ENCODE data around the gene INPPL1.
A peak's percentile ranks its signal among the peaks of the same experiment; 100 is the strongest.

Gene INPPL1

GRCh38 chr11:72232260-72233055, 7.9 kb downstream of the INPPL1 start:
- DNase-seq (ENCODE audit: low read depth in 2 of 2) = no peak

DNA sequence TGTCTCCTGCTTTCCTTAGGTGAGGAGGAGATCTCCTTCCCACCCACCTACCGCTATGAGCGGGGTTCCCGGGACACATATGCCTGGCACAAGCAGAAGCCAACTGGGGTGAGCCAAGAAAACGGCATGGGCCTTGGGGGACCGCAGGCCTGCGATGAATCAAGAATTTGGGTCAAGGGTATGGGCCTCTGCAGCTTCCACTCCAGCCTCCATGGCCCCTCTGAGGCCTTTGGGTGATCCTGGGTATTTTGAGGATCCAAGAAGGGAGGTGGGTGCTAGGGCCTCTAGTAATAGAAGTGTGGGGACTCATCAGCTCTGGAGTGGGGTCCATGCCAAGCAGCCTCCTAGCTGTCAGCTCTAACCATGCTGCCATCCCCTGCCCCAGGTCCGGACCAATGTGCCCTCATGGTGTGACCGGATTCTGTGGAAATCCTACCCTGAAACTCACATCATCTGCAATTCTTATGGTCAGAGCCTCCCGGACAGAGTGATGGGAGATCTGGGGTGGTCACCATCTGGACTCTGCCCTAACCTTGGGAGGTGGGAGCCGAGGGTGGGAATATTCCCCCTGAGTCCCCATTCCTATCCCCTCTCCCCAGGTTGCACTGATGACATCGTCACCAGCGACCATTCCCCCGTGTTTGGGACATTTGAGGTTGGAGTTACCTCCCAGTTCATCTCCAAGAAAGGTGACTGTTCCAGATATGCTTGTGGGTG, 8.6 kb downstream of the INPPL1 start:
- DNase-seq (ENCODE audit: low read depth in 2 of 2) = no peak

GRCh38 chr11:72233773-72234513, 9.4 kb downstream of the INPPL1 start:
- DNase-seq (ENCODE audit: low read depth in 2 of 2) = no peak

GRCh38 chr11:72234514-72234830, 9.9 kb downstream of the INPPL1 start:
- DNase-seq (ENCODE audit: low read depth in 2 of 2) = no peak

DNA sequence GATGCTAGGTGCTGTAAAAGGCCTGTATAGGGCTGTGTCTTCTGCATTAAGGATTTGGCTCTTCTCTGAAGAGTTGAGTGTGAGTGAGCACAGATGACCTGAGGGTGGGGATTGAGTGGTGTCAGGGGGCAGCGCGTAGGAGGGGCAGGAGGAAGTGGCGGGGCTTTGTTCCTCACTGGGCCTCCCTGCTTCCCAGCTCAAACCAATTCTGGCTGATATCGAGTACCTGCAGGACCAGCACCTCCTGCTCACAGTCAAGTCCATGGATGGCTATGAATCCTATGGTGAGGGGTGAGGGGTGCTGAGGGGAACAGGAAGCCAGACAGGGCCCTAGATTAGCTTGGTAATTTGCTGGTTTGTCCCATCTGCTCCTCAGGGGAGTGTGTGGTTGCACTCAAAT, 10.4 kb downstream of the INPPL1 start:
- DNase-seq (ENCODE audit: low read depth in 2 of 2) = no peak

GRCh38 chr11:72235351-72236057, 10.9 kb downstream of the INPPL1 start:
- no peak for DNase-seq (ENCODE audit: low read depth in 2 of 2)

DNA sequence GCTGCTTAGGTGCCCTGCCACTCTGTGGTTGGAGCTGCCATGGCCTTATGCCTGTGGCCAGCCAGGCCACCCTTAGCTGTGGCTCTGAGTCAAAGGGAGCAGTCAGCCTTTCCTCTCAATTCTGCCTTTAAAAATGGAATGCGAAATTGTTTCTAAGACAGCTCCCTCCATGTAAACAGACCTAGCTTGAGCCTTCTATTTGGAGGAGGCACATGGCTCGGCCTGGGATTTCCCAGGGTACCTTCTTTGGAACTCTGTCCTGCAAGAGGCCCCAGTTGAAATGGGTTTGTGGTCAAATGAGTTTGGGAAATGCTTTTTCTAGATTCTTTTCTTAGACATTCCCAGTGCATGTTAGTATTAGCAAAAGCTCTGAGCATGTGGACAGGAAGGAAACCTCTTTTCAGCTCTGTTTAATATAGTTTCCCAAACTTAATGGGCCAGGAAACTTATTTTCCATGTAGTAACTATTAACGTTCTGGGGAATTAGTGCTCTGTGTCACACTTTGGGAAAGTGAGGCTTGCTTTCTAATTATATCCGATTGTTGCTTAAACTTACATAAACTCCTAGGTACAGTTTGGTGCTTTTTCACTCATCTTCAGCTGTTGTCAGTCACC, 11.6 kb downstream of the INPPL1 start:
- no peak for DNase-seq (ENCODE audit: low read depth in 2 of 2)

DNA sequence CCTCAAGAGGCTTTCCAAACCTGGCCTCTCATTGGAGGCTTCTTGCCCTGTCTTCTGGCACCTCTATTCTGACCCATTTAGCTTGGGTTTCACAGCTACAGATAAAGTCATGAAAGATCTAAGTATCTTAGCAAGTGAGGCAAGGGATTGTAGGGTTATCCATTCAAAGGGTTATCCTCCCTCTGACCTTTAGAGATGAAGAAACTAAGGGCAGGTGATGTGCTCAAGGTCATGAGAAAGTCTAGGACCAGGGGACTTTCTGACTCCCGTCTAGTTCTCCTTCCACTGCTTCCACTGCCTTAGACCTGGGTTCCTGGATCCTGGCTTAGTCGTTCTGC, 12.2 kb downstream of the INPPL1 start:
- DNase-seq (ENCODE audit: low read depth in 2 of 2) = no peak

DNA sequence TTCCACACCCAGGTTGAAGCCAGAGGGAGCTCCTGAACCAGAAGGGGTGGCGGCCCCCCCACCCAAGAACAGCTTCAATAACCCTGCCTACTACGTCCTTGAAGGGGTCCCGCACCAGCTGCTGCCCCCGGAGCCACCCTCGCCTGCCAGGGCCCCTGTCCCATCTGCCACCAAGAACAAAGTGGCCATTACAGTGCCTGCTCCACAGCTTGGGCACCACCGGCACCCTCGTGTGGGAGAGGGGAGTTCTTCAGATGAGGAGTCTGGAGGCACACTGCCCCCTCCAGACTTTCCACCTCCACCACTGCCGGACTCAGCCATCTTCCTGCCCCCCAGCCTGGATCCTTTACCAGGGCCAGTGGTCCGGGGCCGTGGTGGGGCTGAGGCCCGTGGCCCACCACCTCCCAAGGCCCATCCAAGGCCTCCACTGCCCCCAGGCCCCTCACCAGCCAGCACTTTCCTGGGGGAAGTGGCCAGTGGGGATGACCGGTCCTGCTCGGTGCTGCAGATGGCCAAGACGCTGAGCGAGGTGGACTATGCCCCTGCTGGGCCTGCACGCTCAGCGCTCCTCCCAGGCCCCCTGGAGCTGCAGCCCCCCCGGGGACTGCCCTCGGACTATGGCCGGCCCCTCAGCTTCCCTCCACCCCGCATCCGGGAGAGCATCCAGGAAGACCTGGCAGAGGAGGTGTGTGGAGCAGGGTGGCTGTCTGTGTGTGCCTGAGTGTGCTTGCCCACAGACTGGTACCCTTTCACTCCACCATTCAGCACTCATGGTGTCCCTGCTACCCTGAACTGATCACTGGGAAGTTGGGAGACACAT, 12.8 kb downstream of the INPPL1 start:
- DNase-seq (ENCODE audit: low read depth in 2 of 2) = no peak

GRCh38 chr11:72238040-72238450, 13.5 kb downstream of the INPPL1 start:
- peak; percentile 34 to 59 for DNase-seq (ENCODE audit: low read depth in 2 of 2)

GRCh38 chr11:72238492-72239312, 14.1 kb downstream of the INPPL1 start:
- DNase-seq (ENCODE audit: low read depth in 2 of 2) = no peak

- no peak for DNase-seq (ENCODE audit: low read depth in 2 of 2)
Measured at GRCh38 chr11:72239313-72239848, 14.8 kb downstream of the INPPL1 start.

- no peak for DNase-seq (ENCODE audit: low read depth in 2 of 2)
Measured at GRCh38 chr11:72239849-72240460, 15.4 kb downstream of the INPPL1 start.

- DNase-seq (ENCODE audit: low read depth in 2 of 2) = no peak
Measured at GRCh38 chr11:72240461-72241290, 16.1 kb downstream of the INPPL1 start.

DNA sequence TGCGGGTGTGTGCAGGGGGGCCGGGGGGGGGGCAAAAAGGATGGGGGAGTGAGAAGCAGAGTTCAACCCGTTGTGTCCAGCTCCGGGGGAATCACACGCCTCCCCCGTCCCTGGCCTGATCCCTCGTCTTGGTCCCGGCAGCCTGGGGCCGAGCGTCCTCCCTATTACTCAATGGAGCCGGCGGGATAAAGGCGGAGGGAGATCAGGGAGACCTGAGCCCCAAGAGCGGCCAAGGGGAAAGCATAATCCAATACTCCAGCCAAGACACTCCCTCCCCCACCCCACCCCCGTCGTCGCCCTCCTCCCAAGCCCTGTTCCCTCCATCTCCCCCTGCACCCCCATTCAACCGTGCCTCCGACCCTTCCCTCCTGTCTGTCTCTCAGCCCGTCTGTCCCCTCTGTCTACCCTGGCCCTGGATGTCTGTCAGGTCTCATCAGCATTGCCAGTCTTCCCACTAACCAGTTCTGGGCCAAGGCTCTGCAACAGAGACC, 16.8 kb downstream of the INPPL1 start:
- DNase-seq (ENCODE audit: low read depth in 2 of 2) = no peak

GRCh38 chr11:72242141-72242540, 17.6 kb downstream of the INPPL1 start:
- no peak for DNase-seq (ENCODE audit: low read depth in 2 of 2)

GRCh38 chr11:72243173-72244059, 18.8 kb downstream of the INPPL1 start:
- DNase-seq (ENCODE audit: low read depth in 2 of 2) = no peak

Measured in stimulated activated CD4-positive, alpha-beta T cell treated with anti-CD3 and anti-CD28 coated beads, Interleukin-4, amount 100 ng/mL, for 48 hours (primary cell).